Mesothelial cell of epicardium (in vitro differentiated cells): ENCODE data around the gene ZBTB7A. TPM values are rescaled to one million over a fixed set of nuclear protein-coding genes. Genes with fewer than 3 reads are reported as not detected.

Experiments
- DNase-seq, 2 experiments: peaks; one replicate each; pipeline ENCODE4 v3.0.0; 2021; ENCODE audit warnings: low spot score in 2 of 2; ENCODE audit not compliant: unreplicated experiment in 2 of 2
- H3K27ac Mint-ChIP-seq: 2 replicates; pipeline ENCODE4 v1.8.0; 2021; ENCODE audit warnings: mixed read lengths
- H3K27me3 Mint-ChIP-seq: 2 replicates; pipeline ENCODE4 v1.8.0; 2021; ENCODE audit warnings: low read depth, mixed read lengths
- H3K36me3 Mint-ChIP-seq: 2 replicates; pipeline ENCODE4 v1.8.0; 2021; ENCODE audit warnings: mixed read lengths
- H3K4me1 Mint-ChIP-seq: 2 replicates; pipeline ENCODE4 v1.8.0; 2021; ENCODE audit warnings: mixed read lengths
- H3K4me3 Mint-ChIP-seq: 2 replicates; pipeline ENCODE4 v1.8.0; 2021; ENCODE audit warnings: mild to moderate bottlenecking, moderate library complexity, mixed read lengths
- H3K9me3 Mint-ChIP-seq: 2 replicates; pipeline ENCODE4 v1.8.0; 2021; ENCODE audit warnings: mixed read lengths
- CTCF ChIP-seq: fragments of 200-600 bp; sonication (generic); IDR thresholded peaks from one replicate; pipeline ENCODE4 v1.5.0; 2021; ENCODE audit warnings: antibody characterized with exemption; ENCODE audit not compliant: unreplicated experiment
- total RNA-seq: library from RNA; stranded (reverse); gene quantifications from 3 replicates; pipeline ENCODE4 v1.2.1, GENCODE V29; 2021

ZBTB7A gene
- total RNA-seq, 1 donor from 2014 or later: 27.9 TPM

- H3K27ac Mint-ChIP-seq: peak overlapping the region; percentile 64
- H3K4me3 Mint-ChIP-seq: peak overlapping the region; percentile 28
These were observed 4.8 kb downstream of the ZBTB7A start for GRCh38 chr19:4061683-4062418.

GRCh38 chr19:4061178-4061682, 5.5 kb downstream of the ZBTB7A start:
- H3K36me3 Mint-ChIP-seq: peaks cover 3% of the 10 kb centered on the region
- H3K27ac Mint-ChIP-seq: no peak overlapping the region
- TF ChIP-seq CTCF: no peak
- DNase-seq: no peak
- H3K27me3 Mint-ChIP-seq: no peaks in the 10 kb centered on the region
- no peak overlapping the region for H3K4me3 Mint-ChIP-seq
- peaks cover 14% of the 10 kb centered on the region for H3K4me1 Mint-ChIP-seq
- no peaks in the 10 kb centered on the region for H3K9me3 Mint-ChIP-seq

More at GRCh38 chr19:4061683-4062418, 4.8 kb downstream of the ZBTB7A start:
- no peak for DNase-seq
- Mint-ChIP-seq H3K27me3 (no peaks in the 10 kb centered on the region), H3K9me3 (no peaks in the 10 kb centered on the region), H3K36me3 (peaks cover 2% of the 10 kb centered on the region), H3K4me1 (peaks cover 14% of the 10 kb centered on the region)
- no peak for TF ChIP-seq CTCF

- H3K27ac Mint-ChIP-seq: no peak overlapping the region
- peaks cover 8% of the 10 kb centered on the region for H3K36me3 Mint-ChIP-seq
- no peak for DNase-seq
- peaks cover 14% of the 10 kb centered on the region for H3K4me1 Mint-ChIP-seq
- H3K4me3 Mint-ChIP-seq: no peak overlapping the region
- no peaks in the 10 kb centered on the region for H3K9me3 Mint-ChIP-seq
- TF ChIP-seq CTCF: no peak
- H3K27me3 Mint-ChIP-seq: no peaks in the 10 kb centered on the region
These were observed 6.0 kb downstream of the ZBTB7A start for GRCh38 chr19:4060621-4061177.

- no peak for DNase-seq
- Mint-ChIP-seq H3K27me3 (no peaks in the 10 kb centered on the region), H3K27ac (peak overlapping the region; percentile 39), H3K36me3 (peaks cover 13% of the 10 kb centered on the region), H3K4me3 (no peak overlapping the region), H3K4me1 (peaks cover 14% of the 10 kb centered on the region), H3K9me3 (no peaks in the 10 kb centered on the region)
- TF ChIP-seq CTCF: no peak
These were observed 6.6 kb downstream of the ZBTB7A start for GRCh38 chr19:4059891-4060620.

- H3K4me3 Mint-ChIP-seq: no peak overlapping the region
- H3K4me1 Mint-ChIP-seq: peaks cover 14% of the 10 kb centered on the region
- H3K9me3 Mint-ChIP-seq: no peaks in the 10 kb centered on the region
- peaks cover 13% of the 10 kb centered on the region for H3K36me3 Mint-ChIP-seq
- no peaks in the 10 kb centered on the region for H3K27me3 Mint-ChIP-seq
- TF ChIP-seq CTCF: no peak
- no peak for DNase-seq
- peak overlapping the region; percentile 39 for H3K27ac Mint-ChIP-seq
These were observed 7.2 kb downstream of the ZBTB7A start for GRCh38 chr19:4059453-4059871.
